ENCODE data around the gene KIF1A.

KIF1A gene

DNA sequence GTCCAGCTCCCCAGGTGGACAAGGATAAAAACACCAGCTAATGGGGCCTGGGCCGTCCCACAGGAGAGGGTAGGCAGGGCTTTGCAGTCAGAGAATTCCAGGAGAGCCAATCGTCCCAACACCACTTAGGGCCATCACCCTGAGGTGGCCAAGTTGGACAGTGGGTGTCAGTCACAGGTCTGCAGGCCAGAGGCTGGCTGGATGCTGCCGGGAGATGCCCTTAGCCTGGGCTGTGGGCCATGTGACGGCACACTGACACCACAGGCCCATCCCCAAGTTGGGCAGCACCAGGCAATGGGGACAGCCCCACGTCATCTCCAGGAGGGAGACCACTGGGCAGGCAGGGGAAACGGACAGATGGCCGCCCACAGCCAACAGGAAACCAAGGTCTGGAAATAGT, 53.9 kb downstream of the KIF1A start:
- H3K79me2 ChIP-seq (ENCODE audit: low read length) = no peaks in the 10 kb centered on the region
- no peaks in the 10 kb centered on the region for H3K36me3 ChIP-seq (replicated peaks; ENCODE audit: insufficient read depth, low read length)
- TF ChIP-seq EZH2phosphoT487 (IDR thresholded peaks at IDR 0.05; ENCODE audit: low read length) (no peak), CTCF (IDR thresholded peaks at IDR 0.05; ENCODE audit: low read length) (no peak), EZH2 (optimal IDR thresholded peaks at IDR 0.05; ENCODE audit: low read depth, low read length) (no peak)
- H3K9ac ChIP-seq (ENCODE audit: low read length) = no peak overlapping the region
- H2AFZ ChIP-seq (ENCODE audit: low read length) = no peak overlapping the region
- no peaks in the 10 kb centered on the region for H4K20me1 ChIP-seq (ENCODE audit: insufficient read depth, low read length)
- no peak overlapping the region for H3K4me3 ChIP-seq (ENCODE audit: low read length)
- no peaks in the 10 kb centered on the region for H3K4me1 ChIP-seq (ENCODE audit: low read length)
- no peak overlapping the region for H3K27ac ChIP-seq (ENCODE audit: low read length)
- no peak for DNase-seq
- H3K27me3 ChIP-seq (replicated peaks; ENCODE audit: insufficient read depth, low read length) = peaks cover 23% of the 10 kb centered on the region
- no peaks in the 10 kb centered on the region for H3K9me3 ChIP-seq (replicated peaks; ENCODE audit: insufficient read depth, low read length)
- H3K4me2 ChIP-seq (ENCODE audit: low read depth, low read length) = no peak overlapping the region
- H3F3A ChIP-seq (ENCODE audit: insufficient read depth, low read length) = no peaks in the 10 kb centered on the region
- H3K9me2 ChIP-seq (replicated peaks; ENCODE audit: insufficient read depth, low read length) = no peaks in the 10 kb centered on the region

- H3K27me3 ChIP-seq (replicated peaks; ENCODE audit: insufficient read depth, low read length) = peaks cover 33% of the 10 kb centered on the region
- TF ChIP-seq EZH2 (optimal IDR thresholded peaks at IDR 0.05; ENCODE audit: low read depth, low read length) (no peak), EZH2phosphoT487 (IDR thresholded peaks at IDR 0.05; ENCODE audit: low read length) (no peak), CTCF (IDR thresholded peaks at IDR 0.05; ENCODE audit: low read length) (no peak)
- no peaks in the 10 kb centered on the region for H3K36me3 ChIP-seq (replicated peaks; ENCODE audit: insufficient read depth, low read length)
- no peaks in the 10 kb centered on the region for H3K9me2 ChIP-seq (replicated peaks; ENCODE audit: insufficient read depth, low read length)
- no peak overlapping the region for H2AFZ ChIP-seq (ENCODE audit: low read length)
- H3K4me2 ChIP-seq (ENCODE audit: low read depth, low read length) = no peak overlapping the region
- H3K4me1 ChIP-seq (ENCODE audit: low read length) = no peaks in the 10 kb centered on the region
- no peaks in the 10 kb centered on the region for H4K20me1 ChIP-seq (ENCODE audit: insufficient read depth, low read length)
- no peak for DNase-seq
- no peaks in the 10 kb centered on the region for H3K79me2 ChIP-seq (ENCODE audit: low read length)
- no peaks in the 10 kb centered on the region for H3K9me3 ChIP-seq (replicated peaks; ENCODE audit: insufficient read depth, low read length)
- no peak overlapping the region for H3K4me3 ChIP-seq (ENCODE audit: low read length)
- H3K9ac ChIP-seq (ENCODE audit: low read length) = no peak overlapping the region
- H3F3A ChIP-seq (ENCODE audit: insufficient read depth, low read length) = no peaks in the 10 kb centered on the region
- no peak overlapping the region for H3K27ac ChIP-seq (ENCODE audit: low read length)
These were observed 55.0 kb downstream of the KIF1A start for GRCh38 chr2:240765007-240765406.

DNA sequence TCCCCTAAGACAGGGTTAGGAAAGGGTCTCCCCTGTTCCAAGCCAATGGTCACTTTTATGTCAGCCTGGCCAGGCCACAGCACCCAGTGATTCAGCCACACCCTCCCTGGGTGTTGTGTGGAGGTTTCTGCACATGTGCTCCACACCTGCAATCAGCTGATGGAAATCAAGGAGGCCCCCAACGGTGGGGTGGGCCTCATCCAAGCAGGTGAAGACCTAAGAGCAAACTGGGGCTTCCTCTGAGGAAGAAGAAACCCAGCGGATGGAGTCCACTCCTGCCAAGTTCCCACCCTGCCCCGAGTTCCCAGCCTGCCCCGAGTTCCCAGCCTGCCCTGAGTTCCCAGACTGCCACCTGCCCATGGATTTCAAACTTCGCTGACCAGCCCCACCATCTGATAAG, 55.4 kb downstream of the KIF1A start:
- no peaks in the 10 kb centered on the region for H3K4me1 ChIP-seq (ENCODE audit: low read length)
- no peak for DNase-seq
- no peaks in the 10 kb centered on the region for H3F3A ChIP-seq (ENCODE audit: insufficient read depth, low read length)
- no peak overlapping the region for H3K27ac ChIP-seq (ENCODE audit: low read length)
- no peak overlapping the region for H3K9ac ChIP-seq (ENCODE audit: low read length)
- no peak overlapping the region for H2AFZ ChIP-seq (ENCODE audit: low read length)
- no peaks in the 10 kb centered on the region for H3K79me2 ChIP-seq (ENCODE audit: low read length)
- no peaks in the 10 kb centered on the region for H3K9me2 ChIP-seq (replicated peaks; ENCODE audit: insufficient read depth, low read length)
- TF ChIP-seq CTCF (IDR thresholded peaks at IDR 0.05; ENCODE audit: low read length) (no peak), EZH2phosphoT487 (IDR thresholded peaks at IDR 0.05; ENCODE audit: low read length) (no peak), EZH2 (optimal IDR thresholded peaks at IDR 0.05; ENCODE audit: low read depth, low read length) (no peak)
- no peak overlapping the region for H3K4me2 ChIP-seq (ENCODE audit: low read depth, low read length)
- no peaks in the 10 kb centered on the region for H4K20me1 ChIP-seq (ENCODE audit: insufficient read depth, low read length)
- H3K36me3 ChIP-seq (replicated peaks; ENCODE audit: insufficient read depth, low read length) = no peaks in the 10 kb centered on the region
- H3K27me3 ChIP-seq (replicated peaks; ENCODE audit: insufficient read depth, low read length) = peaks cover 33% of the 10 kb centered on the region
- no peak overlapping the region for H3K4me3 ChIP-seq (ENCODE audit: low read length)
- H3K9me3 ChIP-seq (replicated peaks; ENCODE audit: insufficient read depth, low read length) = no peaks in the 10 kb centered on the region

Data from MM.1S (cell line).